ENCODE results near the gene PRR12. TPM values are rescaled to one million over a fixed set of nuclear protein-coding genes. Genes with fewer than 3 reads are reported as not detected.

The PRR12 gene
- total RNA-seq, 1 experiment from 2014 or later = 8.7 TPM

- DNase-seq = no peak
- Histone ChIP-seq H4K20me1 (ENCODE audit: insufficient read depth, low read depth, low read length) (peaks cover 26% of the 10 kb centered on the region), H3K36me3 (ENCODE audit: insufficient read depth, low read length) (peaks cover 32% of the 10 kb centered on the region), H3K79me2 (ENCODE audit: low read length) (no peaks in the 10 kb centered on the region), H3K9me3 (ENCODE audit: low read length) (no peaks in the 10 kb centered on the region), H3K27ac (ENCODE audit: low read length) (no peak overlapping the region), H3K27me3 (ENCODE audit: low read length) (no peaks in the 10 kb centered on the region), H2AFZ (ENCODE audit: low read length) (no peak overlapping the region), H3K9me2 (replicated peaks; ENCODE audit: insufficient read depth, low read length) (no peaks in the 10 kb centered on the region), H3K9ac (ENCODE audit: low read length) (no peak overlapping the region), H3K4me2 (ENCODE audit: low read depth, low read length, poor library complexity, severe bottlenecking) (no peak overlapping the region), H3K4me3 (ENCODE audit: low read length) (no peak overlapping the region), H3K4me1 (ENCODE audit: low read length) (no peaks in the 10 kb centered on the region)
These were observed 65.6 kb downstream of the PRR12 start for GRCh38 chr19:49656456-49657109.

- H3K36me3 ChIP-seq (ENCODE audit: insufficient read depth, low read length) = peaks cover 37% of the 10 kb centered on the region
- H3K27ac ChIP-seq (ENCODE audit: low read length) = no peak overlapping the region
These were observed 66.6 kb downstream of the PRR12 start for GRCh38 chr19:49657493-49658138.

GRCh38 chr19:49658139-49658517 lies 67.1 kb downstream of the PRR12 start:
- Histone ChIP-seq H2AFZ (ENCODE audit: low read length) (no peak overlapping the region), H3K9me3 (ENCODE audit: low read length) (no peaks in the 10 kb centered on the region), H3K4me2 (ENCODE audit: low read depth, low read length, poor library complexity, severe bottlenecking) (no peak overlapping the region), H4K20me1 (ENCODE audit: insufficient read depth, low read depth, low read length) (peaks cover 22% of the 10 kb centered on the region), H3K79me2 (ENCODE audit: low read length) (peaks cover 9% of the 10 kb centered on the region), H3K9ac (ENCODE audit: low read length) (no peak overlapping the region), H3K27ac (ENCODE audit: low read length) (no peak overlapping the region), H3K9me2 (replicated peaks; ENCODE audit: insufficient read depth, low read length) (no peaks in the 10 kb centered on the region), H3K36me3 (ENCODE audit: insufficient read depth, low read length) (peaks cover 37% of the 10 kb centered on the region), H3K4me3 (ENCODE audit: low read length) (no peak overlapping the region), H3K27me3 (ENCODE audit: low read length) (no peaks in the 10 kb centered on the region), H3K4me1 (ENCODE audit: low read length) (no peaks in the 10 kb centered on the region; the same call in 1 of the 2 replicates)
- no peak for DNase-seq

More at GRCh38 chr19:49657493-49658138, 66.6 kb downstream of the PRR12 start:
- Histone ChIP-seq H2AFZ (ENCODE audit: low read length) (no peak overlapping the region), H3K79me2 (ENCODE audit: low read length) (peaks cover 4% of the 10 kb centered on the region), H3K9me2 (replicated peaks; ENCODE audit: insufficient read depth, low read length) (no peaks in the 10 kb centered on the region), H3K4me3 (ENCODE audit: low read length) (no peak overlapping the region), H4K20me1 (ENCODE audit: insufficient read depth, low read depth, low read length) (peaks cover 26% of the 10 kb centered on the region), H3K9ac (ENCODE audit: low read length) (no peak overlapping the region), H3K27me3 (ENCODE audit: low read length) (no peaks in the 10 kb centered on the region), H3K9me3 (ENCODE audit: low read length) (no peaks in the 10 kb centered on the region), H3K4me2 (ENCODE audit: low read depth, low read length, poor library complexity, severe bottlenecking) (no peak overlapping the region), H3K4me1 (ENCODE audit: low read length) (no peaks in the 10 kb centered on the region)
- no peak for DNase-seq

GRCh38 chr19:49658566-49659442 lies 67.8 kb downstream of the PRR12 start:
- no peak overlapping the region for H3K4me3 ChIP-seq (ENCODE audit: low read length)
- H3K4me2 ChIP-seq (ENCODE audit: low read depth, low read length, poor library complexity, severe bottlenecking) = no peak overlapping the region
- H3K9me3 ChIP-seq (ENCODE audit: low read length) = no peaks in the 10 kb centered on the region
- H3K9ac ChIP-seq (ENCODE audit: low read length) = no peak overlapping the region
- no peaks in the 10 kb centered on the region for H3K27me3 ChIP-seq (ENCODE audit: low read length)
- no peak overlapping the region for H2AFZ ChIP-seq (ENCODE audit: low read length)
- no peaks in the 10 kb centered on the region for H3K9me2 ChIP-seq (replicated peaks; ENCODE audit: insufficient read depth, low read length)
- H3K4me1 ChIP-seq (ENCODE audit: low read length) = peaks cover 7% of the 10 kb centered on the region
- H4K20me1 ChIP-seq (ENCODE audit: insufficient read depth, low read depth, low read length) = peaks cover 23% of the 10 kb centered on the region
- peaks cover 40% of the 10 kb centered on the region for H3K36me3 ChIP-seq (ENCODE audit: insufficient read depth, low read length)
- peaks cover 16% of the 10 kb centered on the region for H3K79me2 ChIP-seq (ENCODE audit: low read length)
- peak; percentile 49 for DNase-seq
- H3K27ac ChIP-seq (ENCODE audit: low read length) = no peak overlapping the region

- Histone ChIP-seq H4K20me1 (ENCODE audit: insufficient read depth, low read depth, low read length) (peaks cover 21% of the 10 kb centered on the region), H3K4me1 (ENCODE audit: low read length) (peaks cover 12% of the 10 kb centered on the region), H3K9me3 (ENCODE audit: low read length) (no peaks in the 10 kb centered on the region), H3K79me2 (ENCODE audit: low read length) (peaks cover 30% of the 10 kb centered on the region), H3K9ac (ENCODE audit: low read length) (no peak overlapping the region), H3K27ac (ENCODE audit: low read length) (no peak overlapping the region), H3K36me3 (ENCODE audit: insufficient read depth, low read length) (peaks cover 28% of the 10 kb centered on the region; the same call in 1 of the 2 replicates), H3K4me3 (ENCODE audit: low read length) (no peak overlapping the region), H3K9me2 (replicated peaks; ENCODE audit: insufficient read depth, low read length) (no peaks in the 10 kb centered on the region), H2AFZ (ENCODE audit: low read length) (no peak overlapping the region), H3K27me3 (ENCODE audit: low read length) (no peaks in the 10 kb centered on the region), H3K4me2 (ENCODE audit: low read depth, low read length, poor library complexity, severe bottlenecking) (no peak overlapping the region)
- DNase-seq = no peak
These were observed 69.5 kb downstream of the PRR12 start for GRCh38 chr19:49660338-49660961.

- H3K36me3 ChIP-seq (ENCODE audit: insufficient read depth, low read length) = peaks cover 28% of the 10 kb centered on the region; the same call in 1 of the 2 replicates
- H3K27ac ChIP-seq (ENCODE audit: low read length) = no peak overlapping the region
- H2AFZ ChIP-seq (ENCODE audit: low read length) = no peak overlapping the region
- H3K4me1 ChIP-seq (ENCODE audit: low read length) = peaks cover 17% of the 10 kb centered on the region
- no peaks in the 10 kb centered on the region for H3K9me3 ChIP-seq (ENCODE audit: low read length)
- H3K4me3 ChIP-seq (ENCODE audit: low read length) = no peak overlapping the region
- H3K9ac ChIP-seq (ENCODE audit: low read length) = no peak overlapping the region
- H3K4me2 ChIP-seq (ENCODE audit: low read depth, low read length, poor library complexity, severe bottlenecking) = no peak overlapping the region
- no peak for DNase-seq
- H3K27me3 ChIP-seq (ENCODE audit: low read length) = no peaks in the 10 kb centered on the region
- no peaks in the 10 kb centered on the region for H3K9me2 ChIP-seq (replicated peaks; ENCODE audit: insufficient read depth, low read length)
- H4K20me1 ChIP-seq (ENCODE audit: insufficient read depth, low read depth, low read length) = peaks cover 21% of the 10 kb centered on the region
- peaks cover 42% of the 10 kb centered on the region for H3K79me2 ChIP-seq (ENCODE audit: low read length)
These were observed 71.0 kb downstream of the PRR12 start for GRCh38 chr19:49662011-49662410.

- no peak overlapping the region for H3K9ac ChIP-seq (ENCODE audit: low read length)
- peaks cover 51% of the 10 kb centered on the region for H3K79me2 ChIP-seq (ENCODE audit: low read length)
- H3K4me2 ChIP-seq (ENCODE audit: low read depth, low read length, poor library complexity, severe bottlenecking) = peak overlapping the region; percentile 91
- H3K27me3 ChIP-seq (ENCODE audit: low read length) = no peaks in the 10 kb centered on the region
- H2AFZ ChIP-seq (ENCODE audit: low read length) = no peak overlapping the region
- H3K27ac ChIP-seq (ENCODE audit: low read length) = no peak overlapping the region
- H3K9me3 ChIP-seq (ENCODE audit: low read length) = no peaks in the 10 kb centered on the region
- DNase-seq = no peak
- no peaks in the 10 kb centered on the region for H3K9me2 ChIP-seq (replicated peaks; ENCODE audit: insufficient read depth, low read length)
- peak overlapping the region; percentile 75; the same call in 1 of the 2 replicates for H3K4me3 ChIP-seq (ENCODE audit: low read length)
- H3K36me3 ChIP-seq (ENCODE audit: insufficient read depth, low read length) = peaks cover 28% of the 10 kb centered on the region; the same call in 1 of the 2 replicates
- H3K4me1 ChIP-seq (ENCODE audit: low read length) = peaks cover 25% of the 10 kb centered on the region
- peaks cover 21% of the 10 kb centered on the region for H4K20me1 ChIP-seq (ENCODE audit: insufficient read depth, low read depth, low read length)
These were observed 72.2 kb downstream of the PRR12 start for GRCh38 chr19:49663224-49663623.

Data from Karpas-422 (cell line).